GM19324 (cell line): ENCODE results near the gene TNKS2.
"Not testable (repeated sequence)": the region's sequence is repeated elsewhere in the genome, so short reads cannot be mapped to it uniquely, and the experiment has no call there.

Source experiments
- ATAC-seq: cut with Tn5 transposase; IDR thresholded peaks from one replicate; pipeline ENCODE4 v1.9.1; 2021; ENCODE audit warnings: mild to moderate bottlenecking, moderate library complexity; ENCODE audit not compliant: unreplicated experiment, low FRiP score

TNKS2 gene

DNA sequence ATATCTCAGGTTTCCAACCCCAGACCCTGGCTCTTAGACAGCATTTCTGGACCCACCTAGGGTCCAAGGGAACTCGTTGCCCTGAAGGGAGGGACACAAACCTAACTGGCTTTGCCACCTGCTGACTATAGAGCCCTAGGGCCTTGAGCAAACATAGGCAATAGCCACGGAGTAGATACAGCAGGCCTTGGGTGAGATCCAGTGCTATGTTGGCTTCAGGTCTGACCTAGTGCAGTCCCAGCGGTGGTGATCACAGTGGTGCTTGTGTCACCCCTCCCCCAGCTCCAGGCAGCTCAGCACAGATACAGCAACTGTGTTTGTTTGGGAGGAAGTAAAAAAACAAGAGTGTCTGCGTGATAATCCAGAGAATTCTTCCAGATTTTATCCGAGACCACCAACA lies 9.7 kb upstream of the TNKS2 start:
- ATAC-seq, result no peak

DNA sequence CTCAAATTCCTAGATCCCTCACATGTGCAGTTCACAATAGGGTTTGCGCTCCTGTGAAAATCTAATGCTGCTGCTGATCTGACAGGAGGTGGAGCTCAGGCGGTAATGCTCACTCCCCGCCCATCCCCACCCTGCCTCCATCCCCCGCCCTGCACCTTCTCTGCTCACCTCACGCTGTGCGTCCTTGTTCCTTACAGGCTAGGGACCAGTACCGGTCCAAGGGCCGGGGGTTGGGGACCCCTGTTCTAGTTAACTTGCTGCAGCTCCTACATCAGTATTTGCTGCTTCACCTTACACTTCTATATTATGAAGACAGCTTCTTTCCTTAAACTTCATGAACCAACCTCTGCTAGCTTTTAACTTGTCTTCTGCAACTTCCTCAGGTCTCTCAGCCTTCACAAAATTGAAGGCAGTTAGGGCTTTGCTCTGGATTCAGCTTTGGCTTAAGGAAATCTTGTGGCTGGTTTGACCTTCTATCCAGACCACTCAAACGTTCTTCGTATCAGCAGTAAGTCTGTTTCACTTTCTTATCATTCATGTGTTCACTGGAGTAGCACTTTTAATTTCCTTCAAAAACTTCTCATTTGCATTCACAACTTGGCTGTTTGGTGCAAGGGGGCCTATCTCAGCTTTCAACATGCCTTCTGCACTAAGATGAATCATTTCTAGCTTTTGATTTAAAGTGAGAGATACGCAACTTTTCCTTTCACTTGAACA lies 1.7 kb upstream of the TNKS2 start:
- ATAC-seq, result peak; percentile 25

DNA sequence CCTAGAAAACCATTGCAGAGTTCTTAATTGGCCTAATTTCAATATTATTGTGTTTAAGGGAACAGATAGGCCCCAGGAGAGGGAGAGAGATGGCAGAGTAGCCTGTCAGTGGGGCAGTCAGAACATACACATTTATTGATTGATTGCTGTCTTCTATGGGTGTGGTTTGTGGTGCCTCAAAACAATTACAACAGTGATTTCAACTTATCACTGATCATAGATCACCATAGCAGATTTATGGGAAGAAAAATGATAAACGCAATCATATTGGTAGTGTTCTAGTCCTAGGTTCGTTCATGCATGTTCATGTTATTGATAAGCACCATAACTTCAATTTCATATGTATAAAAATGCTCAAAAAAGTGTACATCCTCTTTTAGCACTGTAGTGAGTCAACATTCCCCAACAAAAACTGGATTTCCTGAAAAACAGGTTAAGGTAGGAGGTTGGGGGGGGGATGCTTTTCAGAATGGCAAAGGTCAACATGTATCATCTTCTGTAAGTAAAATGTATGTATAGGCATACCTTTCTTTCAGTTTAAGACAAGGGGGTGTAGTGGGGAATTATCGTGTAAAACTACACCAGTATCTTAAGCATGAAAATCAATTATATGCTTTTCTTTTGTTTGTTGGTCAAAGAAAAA lies 1.1 kb upstream of the TNKS2 start:
- no peak for ATAC-seq

- ATAC-seq, result peak; percentile 45
Observed at GRCh38 chr10:91798649-91799611, 704 bp downstream of the TNKS2 start.

DNA sequence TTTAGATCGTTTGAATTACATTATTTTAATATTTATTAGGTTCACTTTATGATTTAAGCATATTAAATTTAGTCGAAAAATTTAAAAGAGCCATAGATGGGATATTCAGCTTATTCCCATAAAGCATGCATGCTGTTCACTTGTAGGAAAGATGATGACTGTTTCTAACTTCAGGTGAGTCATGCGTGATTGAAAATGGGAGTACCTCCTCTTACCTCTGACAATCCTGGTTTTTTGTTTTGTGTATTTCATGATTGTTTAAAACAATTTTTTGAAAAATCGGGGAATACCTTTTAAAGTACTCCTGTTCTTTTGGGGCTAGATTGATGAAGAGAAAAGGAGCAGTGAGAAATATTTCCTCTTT lies 1.4 kb downstream of the TNKS2 start:
- ATAC-seq, result no peak

DNA sequence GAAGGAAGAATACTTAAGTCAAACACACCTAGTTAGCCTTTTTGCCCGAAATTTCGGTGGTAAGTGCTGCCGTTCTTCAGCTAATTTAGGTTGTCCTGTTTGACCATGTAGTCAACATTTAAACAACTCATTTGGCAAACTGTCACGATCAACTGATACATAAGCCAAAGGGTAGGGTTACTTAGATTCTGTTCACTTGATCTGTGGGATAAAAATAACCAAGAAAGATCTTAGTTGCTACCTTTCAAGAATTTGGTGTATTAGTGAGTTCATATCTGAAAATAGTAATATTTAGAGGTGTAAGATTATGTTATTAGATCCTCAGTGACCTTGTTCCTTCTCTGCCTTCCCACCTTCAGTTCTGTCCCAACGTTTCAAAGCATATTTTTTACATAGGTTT lies 2.0 kb downstream of the TNKS2 start:
- ATAC-seq, result no peak

GRCh38 chr10:91800756-91801155 lies 2.5 kb downstream of the TNKS2 start:
- ATAC-seq, result no peak

DNA sequence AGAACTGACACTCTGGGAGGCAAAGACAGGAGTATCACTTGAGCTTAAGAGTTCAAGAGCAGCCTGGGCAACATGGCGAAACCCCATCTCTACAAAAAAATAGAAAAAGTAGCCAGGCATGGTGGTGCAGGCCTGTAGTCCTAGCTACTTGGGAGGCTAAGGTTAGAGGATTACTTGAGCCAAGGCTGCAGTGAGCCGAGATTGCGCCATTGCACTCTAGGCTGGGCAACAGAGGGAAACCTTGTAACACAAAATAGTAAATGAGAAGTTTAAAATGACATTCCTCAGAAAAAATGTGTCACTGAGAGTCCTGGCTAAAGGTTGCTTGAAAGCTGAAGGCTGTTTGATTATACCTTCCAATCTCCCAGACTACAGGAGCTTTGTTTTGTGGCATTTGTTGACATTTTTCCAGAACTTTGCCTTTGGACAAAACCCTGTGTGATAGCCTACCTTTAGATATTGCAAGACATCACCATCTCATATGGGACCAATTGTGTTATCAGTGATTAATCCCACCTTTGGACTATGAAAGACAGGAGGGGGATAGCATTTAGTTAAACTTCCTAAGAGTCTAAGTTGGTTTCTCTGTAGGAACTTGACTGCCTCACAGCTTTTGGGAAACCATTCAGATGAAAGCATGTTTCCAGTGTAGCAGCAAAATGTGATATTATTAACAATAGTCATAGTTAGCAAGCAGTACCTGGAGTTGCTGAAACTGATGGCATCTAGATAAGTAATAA lies 5.3 kb downstream of the TNKS2 start:
- no peak for ATAC-seq

DNA sequence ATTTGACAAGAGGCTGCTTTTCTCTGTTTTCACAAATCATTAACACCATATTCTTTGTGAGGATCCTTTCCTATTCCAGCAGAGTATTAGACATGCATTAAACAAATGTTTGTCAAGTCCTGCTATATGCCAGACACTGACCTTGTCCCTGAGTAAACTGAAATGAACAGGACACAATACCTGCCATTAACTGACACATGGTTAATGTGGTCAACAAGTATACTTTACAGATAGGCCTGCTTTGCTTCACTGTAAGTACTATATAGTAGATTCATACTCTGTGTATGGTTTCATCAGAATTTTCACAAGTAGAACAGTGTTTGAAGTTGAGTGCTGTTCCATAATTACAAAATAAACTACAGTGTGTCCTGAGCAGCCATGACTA lies 5.9 kb downstream of the TNKS2 start:
- ATAC-seq, result no peak

DNA sequence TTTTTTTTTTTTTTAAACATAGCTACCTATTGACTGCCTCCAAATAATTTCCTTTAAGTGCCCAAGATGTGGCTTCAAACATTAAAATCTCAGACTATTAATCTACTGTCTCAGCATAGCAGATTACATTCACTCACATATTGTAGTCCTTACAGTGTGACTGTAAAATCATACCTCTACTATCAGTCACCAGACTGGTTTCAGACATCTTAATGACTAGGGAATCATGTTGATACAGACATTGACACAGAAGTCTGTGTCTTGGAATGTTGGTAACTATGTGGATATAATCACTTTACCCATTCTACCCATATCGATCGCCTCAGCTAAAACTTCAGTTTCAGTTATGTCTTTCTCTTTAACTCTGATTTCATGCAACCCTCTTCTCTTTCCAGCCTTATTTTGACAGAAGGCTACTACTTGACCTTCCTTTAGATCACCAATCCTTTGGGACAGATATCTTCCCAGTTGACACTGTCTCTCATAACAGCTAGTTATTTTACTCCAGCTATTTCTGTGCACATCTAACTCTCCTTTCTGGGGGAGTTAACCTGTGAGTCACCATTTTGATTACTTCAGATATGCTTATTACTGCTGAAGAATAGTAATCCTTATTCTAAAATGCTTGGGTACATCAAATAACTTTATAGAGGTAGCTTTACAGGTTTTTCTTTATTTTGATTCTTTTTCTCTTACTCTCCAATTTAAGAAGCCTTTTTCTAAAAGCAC lies 7.0 kb downstream of the TNKS2 start:
- ATAC-seq, result no peak

GRCh38 chr10:91807264-91807663 lies 9.0 kb downstream of the TNKS2 start:
- not testable (repeated sequence) for ATAC-seq

- no peak for ATAC-seq
Observed at GRCh38 chr10:91813251-91813650, 15.0 kb downstream of the TNKS2 start.

- ATAC-seq, result no peak
Observed at GRCh38 chr10:91816981-91817380, 18.8 kb downstream of the TNKS2 start.

DNA sequence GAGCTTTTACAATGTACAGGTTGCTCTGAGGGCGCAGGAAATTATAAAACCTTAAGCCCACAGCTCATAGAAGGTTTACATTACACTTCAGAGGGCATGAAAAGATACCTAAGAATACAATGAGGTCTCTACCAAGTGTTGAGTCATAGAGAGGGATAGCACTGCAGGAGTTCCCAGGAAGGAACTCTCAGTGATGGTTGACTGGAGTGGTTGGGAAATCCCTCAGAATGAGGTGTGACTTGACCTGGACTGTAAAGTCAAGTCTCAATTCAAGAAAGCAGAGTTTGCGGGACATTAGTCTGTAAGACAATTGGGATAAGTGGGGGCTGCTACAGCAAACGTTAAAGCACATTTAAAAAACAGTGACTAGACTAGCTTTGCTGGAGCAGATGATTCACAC lies 21.9 kb downstream of the TNKS2 start:
- no peak for ATAC-seq

DNA sequence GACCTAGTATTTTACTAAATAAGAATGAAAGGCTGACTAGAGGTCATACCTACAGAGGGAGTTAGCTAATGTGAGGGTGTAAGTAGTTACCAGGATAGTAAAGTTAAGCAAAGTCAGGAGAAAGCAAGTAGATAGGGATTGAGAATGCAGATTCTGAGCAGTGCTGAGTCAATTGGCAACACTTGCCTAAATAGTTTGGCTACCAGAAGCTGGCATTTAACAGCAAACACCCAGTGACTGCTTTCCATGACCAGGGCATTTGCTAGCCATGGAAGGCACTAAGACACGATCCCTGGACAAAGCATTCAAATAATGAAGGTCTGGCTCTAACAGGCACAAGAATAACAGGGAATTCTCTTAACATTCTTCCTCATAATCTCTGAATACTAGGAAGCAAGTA lies 25.9 kb downstream of the TNKS2 start:
- no peak for ATAC-seq

DNA sequence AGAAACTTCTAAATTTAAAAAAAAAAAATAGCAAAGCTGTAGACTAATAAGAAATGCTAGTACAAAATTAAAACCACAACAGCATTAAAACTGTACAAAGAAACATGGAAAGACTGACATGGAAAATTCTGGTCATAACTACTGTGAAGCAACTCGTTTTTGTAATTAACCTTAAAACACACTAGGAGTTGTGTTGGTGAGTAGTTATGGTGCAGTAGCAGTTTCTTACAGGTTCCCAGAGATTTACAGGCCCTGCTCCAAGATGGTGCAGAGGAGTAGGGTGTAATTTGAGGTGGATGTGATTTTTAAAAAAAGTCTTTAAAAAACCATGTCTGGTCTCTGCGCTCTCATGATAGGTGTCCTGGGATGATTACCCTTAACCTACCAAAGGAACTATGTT lies 31.0 kb downstream of the TNKS2 start:
- ATAC-seq, result no peak

- no peak for ATAC-seq
Observed at GRCh38 chr10:91838199-91838598, 40.0 kb downstream of the TNKS2 start.

DNA sequence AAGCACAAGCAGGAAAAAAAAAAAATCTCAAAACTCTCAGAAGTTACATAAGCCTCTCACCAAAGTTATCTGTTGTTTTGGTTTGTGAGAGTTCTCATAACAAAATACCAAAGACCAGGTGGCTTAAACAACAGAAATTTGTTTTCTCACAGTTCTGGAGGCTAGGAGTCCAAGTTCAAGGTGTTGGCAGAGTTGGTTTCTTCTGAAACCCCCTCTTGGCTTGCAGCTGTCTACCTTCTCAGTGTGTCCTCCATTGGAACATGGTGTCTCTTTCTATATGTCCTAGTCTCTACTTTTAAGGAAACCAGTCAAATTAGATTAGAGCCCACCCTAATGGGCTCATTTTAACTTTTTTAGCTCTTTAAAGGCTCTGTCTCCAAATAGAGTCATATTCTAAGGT lies 44.9 kb downstream of the TNKS2 start:
- ATAC-seq, result no peak

GRCh38 chr10:91856637-91857036 lies 58.4 kb downstream of the TNKS2 start:
- no peak for ATAC-seq

- no peak for ATAC-seq
Observed at GRCh38 chr10:91860885-91861284, 62.7 kb downstream of the TNKS2 start.
